ENCODE data around the gene GRK3. TPM values are rescaled to one million over a fixed set of nuclear protein-coding genes. Genes with fewer than 3 reads are reported as not detected.

The GRK3 gene
- total and polyA plus RNA-seq, 2 of the 4 experiments (the other 2 are of a cell fraction): 0.58 to 1.6 TPM

- ChIA-PET CTCF (interaction anchor here (0.6 kb wide), 3 partner anchors 11 to 724 kb away, joined by 3 to 4 read pairs (median 3); no protein-coding TSS in a partner anchor), POLR2A (ENCODE audit: unreplicated experiment) (no interaction called here)
- in situ Hi-C loops (cut with MboI; ENCODE audit: low sequenced_read_pairs): no loop called here
- no peak overlapping the region for H3K18ac ChIP-seq (ENCODE audit: low read depth, low read length)
- no peaks in the 10 kb centered on the region for H3K9me1 ChIP-seq (ENCODE audit: insufficient read depth, low read length)
- H2AFZ ChIP-seq (replicated peaks; ENCODE audit: low read length, poor library complexity): no peak overlapping the region
- no peak overlapping the region for H3K4me2 ChIP-seq (ENCODE audit: low read depth, low read length)
- H4K8ac ChIP-seq (ENCODE audit: low read depth in 2 of 2, low read length in 2 of 2): no peak overlapping the region
- intact Hi-C loops (cut with micrococcal nuclease): no loop called here
- BruUV-seq (replicated peaks): no TSS peak
- no peak overlapping the region for H2BK20ac ChIP-seq (ENCODE audit: low read depth, low read length)
- H3K36me3 ChIP-seq (ENCODE audit: control insufficient read depth, insufficient read depth, low read length): no peaks in the 10 kb centered on the region
- no peak for TF ChIP-seq SMC3 (IDR thresholded peaks at IDR 0.05; ENCODE audit: low read depth, low read length)
- no peak for TF ChIP-seq CTCF (conservative IDR thresholded peaks at IDR 0.05; ENCODE audit: low read depth, low read length)
- no peak for TF ChIP-seq MAFK (IDR thresholded peaks at IDR 0.05; ENCODE audit: low read depth, low read length)
- TF ChIP-seq RAD21 (IDR thresholded peaks at IDR 0.05; ENCODE audit: low read length): no peak
- TF ChIP-seq BHLHE40 (IDR thresholded peaks at IDR 0.05; ENCODE audit: low read depth, low read length): no peak
- no peak for TF ChIP-seq CEBPB (IDR thresholded peaks at IDR 0.05; ENCODE audit: low read depth, low read length)
- TF ChIP-seq, protein P1, sequence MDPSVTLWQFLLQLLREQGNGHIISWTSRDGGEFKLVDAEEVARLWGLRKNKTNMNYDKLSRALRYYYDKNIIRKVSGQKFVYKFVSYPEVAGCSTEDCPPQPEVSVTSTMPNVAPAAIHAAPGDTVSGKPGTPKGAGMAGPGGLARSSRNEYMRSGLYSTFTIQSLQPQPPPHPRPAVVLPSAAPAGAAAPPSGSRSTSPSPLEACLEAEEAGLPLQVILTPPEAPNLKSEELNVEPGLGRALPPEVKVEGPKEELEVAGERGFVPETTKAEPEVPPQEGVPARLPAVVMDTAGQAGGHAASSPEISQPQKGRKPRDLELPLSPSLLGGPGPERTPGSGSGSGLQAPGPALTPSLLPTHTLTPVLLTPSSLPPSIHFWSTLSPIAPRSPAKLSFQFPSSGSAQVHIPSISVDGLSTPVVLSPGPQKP (IDR thresholded peaks at IDR 0.05; ENCODE audit: borderline replicate concordance, low read depth, low read length): no peak
- TF ChIP-seq MAZ (IDR thresholded peaks at IDR 0.05; ENCODE audit: borderline replicate concordance, low read depth, low read length): no peak
- TF ChIP-seq CHD1 (IDR thresholded peaks at IDR 0.05; ENCODE audit: low read depth, low read length): no peak
- TF ChIP-seq MXI1 (IDR thresholded peaks at IDR 0.05; ENCODE audit: borderline replicate concordance, low read depth, low read length): no peak
- TF ChIP-seq NFE2L2 (IDR thresholded peaks at IDR 0.05; ENCODE audit: low read depth, low read length): no peak
- TF ChIP-seq POLR2A (IDR thresholded peaks at IDR 0.05; ENCODE audit: low read depth, low read length): no peak
- TF ChIP-seq RFX5 (IDR thresholded peaks at IDR 0.05; ENCODE audit: low read depth, low read length): no peak
- TF ChIP-seq FOS (IDR thresholded peaks at IDR 0.05; ENCODE audit: low read depth, low read length): no peak
- ATAC-seq (ENCODE audit: low read depth) (no peak), DNase-seq (no peak)
- H3K4me1 ChIP-seq (ENCODE audit: control insufficient read depth, insufficient read depth, low read length): no peaks in the 10 kb centered on the region
- H2AK9ac ChIP-seq (replicated peaks; ENCODE audit: low read depth, low read length, poor library complexity): no peak overlapping the region
- dilution Hi-C loops (cut with HindIII; ENCODE audit: low sequenced_read_pairs, unreplicated experiment): no loop called here
- H3K9ac ChIP-seq (ENCODE audit: low read depth, low read length): no peak overlapping the region
- H4K5ac ChIP-seq (ENCODE audit: low read depth, low read length): no peak overlapping the region
- H2BK120ac ChIP-seq (ENCODE audit: low read depth, low read length): no peak overlapping the region
- H2AK5ac ChIP-seq (ENCODE audit: low read depth, low read length): no peak overlapping the region
- no peak overlapping the region for H3K4ac ChIP-seq (ENCODE audit: low read depth, low read length)
- no peak overlapping the region for H3K27ac ChIP-seq (ENCODE audit: insufficient read depth, low read length)
- no CpG with 5 or more reads among the region's 7 CpGs for WGBS, 2 experiments (ENCODE audit: extremely low coverage in 2 of 2, insufficient read length in 1 of 2)
- no peaks in the 10 kb centered on the region for H4K20me1 ChIP-seq (ENCODE audit: insufficient read depth, low read length)
- no peaks in the 10 kb centered on the region for H3K79me1 ChIP-seq (ENCODE audit: low read depth in 1 of 2, low read length in 2 of 2)
- no peak overlapping the region for H2BK15ac ChIP-seq (ENCODE audit: low read depth, low read length)
- H3K4me3 ChIP-seq (ENCODE audit: insufficient read depth, low read depth, low read length): no peak overlapping the region
- H3K9me3 ChIP-seq (ENCODE audit: control insufficient read depth, insufficient read depth, low read length): no peaks in the 10 kb centered on the region
- no peak overlapping the region for H2BK5ac ChIP-seq (ENCODE audit: low read depth, low read length, poor library complexity, severe bottlenecking)
- no peaks in the 10 kb centered on the region for H3K27me3 ChIP-seq (ENCODE audit: control insufficient read depth, insufficient read depth, low read length)
- H4K91ac ChIP-seq (ENCODE audit: insufficient read depth, low read depth, low read length): no peak overlapping the region
- H3K23ac ChIP-seq (ENCODE audit: low read depth, low read length): no peak overlapping the region
- no peak overlapping the region for H3K14ac ChIP-seq (replicated peaks; ENCODE audit: low read depth, low read length)
- H3K56ac ChIP-seq (ENCODE audit: extremely low read depth, insufficient read depth, low read length): no peak overlapping the region
Observed at GRCh38 chr22:25712661-25713400, 148.4 kb downstream of the GRK3 start.

Measured in IMR-90 (cell line).